Body of pancreas (tissue), 4 donors: Measurements from ENCODE around the gene GRK1.

Experiments used
- POLR2A ChIP-seq, 3 donors: fragments of 450-650 bp; IDR thresholded peaks; one replicate each; pipeline ENCODE4 v1.6.1; 2016; ENCODE audit warnings: antibody characterized with exemption in 3 of 3, mild to moderate bottlenecking in 2 of 3
- TF ChIP-seq, protein P1 (sequence below), 7 experiments: fragments of 450-650 bp in 4 of 7; fragments of 200-600 bp in 3 of 7; sonication (generic) in 3 of 7; IDR thresholded peaks; one replicate each; pipeline ENCODE4 v1.5.1; 2016 to 2019; ENCODE audit warnings: antibody characterized with exemption in 7 of 7

DNA sequence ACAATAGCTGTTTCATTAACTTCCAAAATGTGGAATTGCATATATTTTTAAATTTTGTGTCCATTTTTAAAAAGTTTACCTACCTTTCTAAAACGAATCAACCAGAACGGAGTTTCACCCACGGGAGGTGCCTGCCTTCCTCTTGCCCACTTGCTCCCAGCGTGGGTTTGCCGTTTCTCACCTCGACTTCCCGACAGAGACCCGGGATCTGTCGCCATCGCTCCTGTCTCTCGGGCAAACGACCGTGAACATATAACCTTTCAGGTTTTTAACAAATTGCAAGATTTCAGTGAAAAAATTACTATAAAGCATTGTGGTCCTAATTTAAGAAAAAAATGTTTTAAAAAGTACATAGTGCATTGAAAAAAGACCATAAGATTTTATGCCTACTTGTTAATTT is 96.2 kb downstream of the GRK1 start:
- TF ChIP-seq POLR2A (IDR thresholded peaks at IDR 0.05), result no peak
- TF ChIP-seq, protein P1, sequence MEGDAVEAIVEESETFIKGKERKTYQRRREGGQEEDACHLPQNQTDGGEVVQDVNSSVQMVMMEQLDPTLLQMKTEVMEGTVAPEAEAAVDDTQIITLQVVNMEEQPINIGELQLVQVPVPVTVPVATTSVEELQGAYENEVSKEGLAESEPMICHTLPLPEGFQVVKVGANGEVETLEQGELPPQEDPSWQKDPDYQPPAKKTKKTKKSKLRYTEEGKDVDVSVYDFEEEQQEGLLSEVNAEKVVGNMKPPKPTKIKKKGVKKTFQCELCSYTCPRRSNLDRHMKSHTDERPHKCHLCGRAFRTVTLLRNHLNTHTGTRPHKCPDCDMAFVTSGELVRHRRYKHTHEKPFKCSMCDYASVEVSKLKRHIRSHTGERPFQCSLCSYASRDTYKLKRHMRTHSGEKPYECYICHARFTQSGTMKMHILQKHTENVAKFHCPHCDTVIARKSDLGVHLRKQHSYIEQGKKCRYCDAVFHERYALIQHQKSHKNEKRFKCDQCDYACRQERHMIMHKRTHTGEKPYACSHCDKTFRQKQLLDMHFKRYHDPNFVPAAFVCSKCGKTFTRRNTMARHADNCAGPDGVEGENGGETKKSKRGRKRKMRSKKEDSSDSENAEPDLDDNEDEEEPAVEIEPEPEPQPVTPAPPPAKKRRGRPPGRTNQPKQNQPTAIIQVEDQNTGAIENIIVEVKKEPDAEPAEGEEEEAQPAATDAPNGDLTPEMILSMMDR (IDR thresholded peaks at IDR 0.05), result no peak
